Gastrocnemius medialis (tissue), 4 donors: ENCODE measurements around the gene FRK.

ENCODE experiments used
- CTCF ChIP-seq, 5 experiments: fragments of 450-650 bp in 3 of 5; fragments of 200-600 bp in 2 of 5; sonication (generic) in 2 of 5; IDR thresholded peaks in 4 of 5; conservative IDR thresholded peaks in 1 of 5; 1 replicate in 4 of 5; 2 replicates in 1 of 5; pipeline ENCODE4 v1.5.1; 2016 to 2019; ENCODE audit warnings: antibody characterized with exemption in 5 of 5, mild to moderate bottlenecking in 3 of 5, moderate library complexity in 3 of 5
- POLR2A ChIP-seq, 2 donors: fragments of 450-650 bp; IDR thresholded peaks; one replicate each; pipeline ENCODE4 v1.6.1; 2017; ENCODE audit warnings: antibody characterized with exemption in 2 of 2, mild to moderate bottlenecking in 2 of 2, moderate library complexity in 2 of 2

- TF ChIP-seq POLR2A (IDR thresholded peaks at IDR 0.05) = no peak
- TF ChIP-seq CTCF (IDR thresholded peaks at IDR 0.05 in 4 of 5, conservative IDR thresholded peaks at IDR 0.05 in 1 of 5) = no peak
These were observed 42.2 kb upstream of the FRK start for GRCh38 chr6:116102873-116103272.
